SH-SY5Y (cell line): ENCODE results near the gene TMEM89.

Experiments used
- GATA2 ChIP-seq: IDR thresholded peaks from 2 replicates; pipeline ENCODE4 v1.6.1; 2011; ENCODE audit warnings: mild to moderate bottlenecking, low read depth, low read length
- GATA3 ChIP-seq: IDR thresholded peaks from 2 replicates; pipeline ENCODE4 v1.6.1; 2011; ENCODE audit warnings: low read depth, mild to moderate bottlenecking, low read length, moderate library complexity

GRCh38 chr3:48576647-48577046 lies 44.9 kb downstream of the TMEM89 start:
- TF ChIP-seq GATA3 = no peak
- TF ChIP-seq GATA2 = no peak
